HL-60 (cell line): ENCODE results near the gene AMBP.

Source experiments
- CTCF ChIP-seq: IDR thresholded peaks from one replicate; pipeline ENCODE4 v1.5.1; 2011; ENCODE audit warnings: low read length, control low read depth, inconsistent platforms; ENCODE audit not compliant: insufficient read depth
- GABPA ChIP-seq: IDR thresholded peaks from 2 replicates; pipeline ENCODE4 v1.6.1; 2012; ENCODE audit warnings: low read depth
- POLR2AphosphoS5 ChIP-seq: IDR thresholded peaks from 2 replicates; pipeline ENCODE4 v1.6.1; 2012; ENCODE audit warnings: low read depth
- REST ChIP-seq: IDR thresholded peaks from 2 replicates; pipeline ENCODE4 v1.6.1; 2012; ENCODE audit warnings: low read depth; ENCODE audit not compliant: insufficient replicate concordance
- SPI1 ChIP-seq: IDR thresholded peaks from 2 replicates; pipeline ENCODE4 v1.6.1; 2012; ENCODE audit warnings: low read depth, mild to moderate bottlenecking, borderline replicate concordance

- no peak for TF ChIP-seq CTCF
- TF ChIP-seq POLR2AphosphoS5: no peak
- TF ChIP-seq SPI1: no peak
- TF ChIP-seq REST: no peak
- TF ChIP-seq GABPA: no peak
Measured at GRCh38 chr9:114037249-114037648, 40.9 kb downstream of the AMBP start.
